Hematopoietic multipotent progenitor cell treated with erythropoietin and hydrocortisone succinate and interleukin-3 and kit ligand, for 15 days (in vitro differentiated cells): Measurements from ENCODE around the gene SMYD1.

Experiments
- DNase-seq: peaks from one replicate; pipeline ENCODE4 v3.0.0-alpha.2; 2015; ENCODE audit warnings: low spot score

The SMYD1 gene

DNA sequence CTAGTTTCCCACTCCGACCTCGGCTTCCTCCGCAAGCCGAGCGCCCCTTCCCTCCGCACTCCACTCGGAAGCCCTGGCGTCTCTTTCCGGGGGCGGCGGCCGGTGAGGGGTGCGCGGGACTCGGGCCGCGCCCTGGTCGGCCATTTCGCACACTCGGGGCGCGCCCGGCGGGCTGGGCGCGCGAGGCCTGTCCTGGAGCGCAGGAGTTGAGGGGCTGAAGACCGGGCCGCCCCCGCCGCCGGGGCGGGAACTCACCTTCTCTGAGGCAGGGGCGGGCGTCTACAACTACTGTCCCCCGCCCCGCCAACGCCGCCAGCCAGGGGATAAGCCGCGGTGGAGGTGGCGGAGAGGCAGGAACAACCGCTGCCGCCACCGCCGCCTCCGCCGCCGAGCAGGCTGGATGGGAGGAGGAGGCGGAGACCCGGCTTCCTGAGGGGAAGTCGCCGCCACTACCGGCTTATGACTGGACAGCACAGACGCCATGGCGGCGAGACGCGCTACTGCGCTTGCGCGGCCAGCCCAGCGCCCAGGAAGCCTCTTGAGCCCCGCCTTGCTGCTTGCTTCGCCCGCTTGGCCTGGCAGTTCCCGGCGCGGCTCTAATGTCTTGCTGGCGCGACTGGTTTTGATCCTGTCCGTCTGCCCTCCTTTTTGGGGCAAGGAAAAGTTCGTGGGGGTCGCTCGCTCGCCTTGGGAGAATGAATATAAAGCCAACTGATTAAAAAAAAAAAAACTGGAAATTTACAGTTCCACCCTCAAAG, 12.1 kb upstream of the SMYD1 start, which contains the start of gene KRCC1:
KRCC1 (minus strand) TSS at position 413 of the 758 bp plus-strand sequence. CDS start 27,220 bp downstream, outside the sequence.
- DNase-seq: peak; percentile 95

DNA sequence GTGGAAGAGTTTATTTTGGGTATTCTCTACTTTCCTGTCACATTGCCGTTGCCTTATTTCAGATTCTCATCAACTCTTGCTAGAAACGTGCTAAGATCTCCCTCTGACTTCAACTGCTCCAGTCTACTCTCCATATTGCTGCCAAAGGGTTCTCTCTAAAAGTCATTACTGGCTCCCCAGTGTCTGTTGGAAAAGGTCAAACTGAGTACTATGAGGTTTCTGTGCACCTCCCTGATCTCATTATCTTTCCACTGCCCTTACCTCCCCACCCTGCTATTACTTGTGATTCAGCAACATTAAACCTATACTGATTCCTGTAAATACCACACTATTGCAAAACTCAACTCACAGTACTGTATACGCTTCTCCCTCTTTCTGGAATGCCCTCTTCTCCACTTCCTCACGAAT, 10.2 kb upstream of the SMYD1 start:
- DNase-seq: peak; percentile 62

DNA sequence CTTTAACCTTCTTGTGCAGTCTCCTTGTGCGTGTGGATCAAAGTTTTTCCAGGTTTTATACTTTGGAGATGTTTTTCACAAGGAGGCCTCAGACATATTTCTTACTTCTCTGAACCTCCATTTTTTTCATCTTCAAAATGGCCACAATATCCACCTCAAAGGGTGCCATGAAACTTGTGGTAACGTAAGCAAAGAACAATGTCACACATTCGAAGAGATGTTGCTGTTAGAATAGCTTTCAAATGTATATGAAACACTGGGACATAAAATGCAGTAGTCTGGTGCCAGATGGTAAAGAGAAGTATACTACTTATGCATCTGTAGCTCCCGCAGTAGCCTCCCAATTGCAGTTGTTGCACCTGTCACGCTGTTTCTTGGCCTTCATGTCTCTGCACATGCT, 9.4 kb upstream of the SMYD1 start:
- no peak for DNase-seq

DNA sequence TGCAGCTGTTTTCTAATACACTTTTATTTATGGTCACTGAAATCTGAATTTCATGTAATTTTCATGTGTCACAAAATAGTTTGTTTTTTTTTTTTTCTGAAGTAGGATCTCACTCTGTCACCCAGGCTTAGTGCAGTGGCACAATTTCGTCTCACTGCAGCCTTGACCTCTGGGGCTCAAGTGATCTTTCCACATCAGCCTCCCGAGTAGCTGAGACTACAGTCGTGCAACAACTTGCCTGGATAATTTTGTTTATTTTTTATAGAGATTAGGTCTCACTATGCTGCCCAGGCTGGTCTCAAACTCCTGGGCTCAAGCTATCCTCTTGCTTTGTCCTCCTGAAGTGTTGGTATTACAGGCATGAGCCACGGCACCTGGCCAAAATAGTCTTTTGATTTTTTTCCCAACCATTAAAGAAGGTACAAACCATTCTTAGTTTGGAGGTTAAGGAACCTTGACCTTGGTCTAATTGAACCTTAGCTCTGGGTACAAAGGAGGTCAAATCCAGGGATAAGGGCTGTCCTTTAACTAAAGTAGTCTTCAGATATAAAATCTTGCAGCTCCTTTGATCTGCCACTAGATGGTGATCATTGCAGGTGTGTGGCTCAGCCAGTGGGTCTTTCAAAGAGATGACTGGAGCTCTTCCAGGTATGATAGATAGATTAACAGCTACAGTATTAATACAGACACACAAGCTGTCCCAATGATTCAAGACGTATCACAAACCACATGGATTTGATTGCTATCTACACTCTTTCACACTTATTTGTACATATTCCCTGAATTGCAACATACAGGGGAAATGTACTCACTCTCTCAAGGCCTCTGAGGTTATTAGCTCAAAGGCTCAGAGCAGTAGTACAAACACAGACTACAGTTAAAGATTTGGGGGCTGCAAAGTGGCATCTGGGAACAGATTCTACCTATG, 7.4 kb upstream of the SMYD1 start:
- peak; percentile 76 for DNase-seq

DNA sequence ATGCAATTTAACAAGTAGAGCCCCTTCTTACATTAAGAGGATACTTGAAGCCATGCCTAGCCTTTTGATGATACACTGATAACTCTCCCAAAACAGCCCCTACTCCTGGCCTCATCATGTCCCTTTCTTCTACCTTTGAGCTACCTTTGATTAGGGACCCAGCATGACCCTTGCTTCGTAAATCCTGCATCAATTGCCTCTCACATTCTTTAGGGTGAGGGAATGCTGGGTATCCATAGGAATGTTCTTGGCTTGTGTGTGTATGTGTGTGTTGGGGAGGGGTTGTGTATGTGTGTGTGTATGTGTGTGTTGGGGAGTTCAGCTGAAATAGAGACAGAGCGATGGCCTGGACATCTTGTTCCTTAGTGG, 6.7 kb upstream of the SMYD1 start:
- no peak for DNase-seq

DNA sequence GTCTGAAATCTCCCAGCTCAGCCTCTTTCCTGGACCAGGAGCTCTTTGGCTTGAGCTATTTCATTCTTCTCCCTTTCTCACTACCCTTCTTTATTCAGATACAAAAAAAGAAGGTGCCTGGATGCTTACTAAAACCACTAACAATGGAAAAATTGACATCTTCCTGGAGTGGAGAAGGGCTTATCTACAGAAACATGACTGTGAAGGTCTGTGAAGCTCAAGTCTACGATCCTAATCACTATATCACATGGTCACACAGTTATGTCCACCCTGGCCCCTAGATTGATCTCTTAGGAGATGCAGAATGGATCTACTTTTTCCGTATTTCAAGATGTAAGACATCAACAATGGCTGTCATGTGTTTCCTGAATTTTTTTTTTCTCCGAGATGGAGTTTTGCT, 6.3 kb upstream of the SMYD1 start:
- no peak for DNase-seq

DNA sequence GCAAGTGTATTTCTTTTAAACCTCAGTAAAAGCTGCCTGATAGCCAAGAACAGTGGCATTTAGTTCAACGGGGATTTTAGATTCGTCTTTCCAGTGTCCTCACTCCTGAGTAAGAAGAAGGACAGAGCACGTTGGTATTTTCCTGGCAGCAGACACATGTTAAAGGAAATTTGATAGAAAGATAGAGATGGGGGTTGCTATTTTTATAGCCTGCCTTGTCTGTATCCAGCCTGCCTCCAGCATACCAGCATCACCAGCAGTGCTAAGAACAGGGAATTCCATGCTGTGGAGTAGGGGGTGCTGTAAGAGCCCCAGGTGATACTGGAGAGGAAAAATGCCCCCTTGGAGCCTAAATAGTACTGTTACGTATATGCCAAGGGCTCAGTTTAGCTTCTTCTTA, 1.1 kb upstream of the SMYD1 start:
- DNase-seq: no peak

DNA sequence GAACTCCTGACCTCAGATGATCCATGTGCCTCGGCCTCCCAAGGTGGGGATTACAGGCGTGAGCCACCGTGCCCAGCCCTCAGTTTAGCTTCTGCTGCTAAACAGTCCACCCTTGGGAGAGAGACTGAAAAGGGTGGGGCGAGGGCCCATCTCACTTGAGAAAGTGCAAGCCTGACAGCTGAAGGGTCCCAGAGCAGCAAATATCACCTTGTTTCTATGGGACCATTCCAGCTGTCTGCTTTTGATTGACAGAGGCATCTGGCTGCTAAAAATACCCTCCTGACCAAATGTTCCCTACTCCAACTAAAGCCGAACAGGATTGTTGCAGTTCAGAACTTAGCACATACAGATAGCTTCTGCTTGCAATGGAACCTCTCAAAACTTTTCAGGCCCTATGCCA, 436 bp upstream of the SMYD1 start:
- DNase-seq: no peak

DNA sequence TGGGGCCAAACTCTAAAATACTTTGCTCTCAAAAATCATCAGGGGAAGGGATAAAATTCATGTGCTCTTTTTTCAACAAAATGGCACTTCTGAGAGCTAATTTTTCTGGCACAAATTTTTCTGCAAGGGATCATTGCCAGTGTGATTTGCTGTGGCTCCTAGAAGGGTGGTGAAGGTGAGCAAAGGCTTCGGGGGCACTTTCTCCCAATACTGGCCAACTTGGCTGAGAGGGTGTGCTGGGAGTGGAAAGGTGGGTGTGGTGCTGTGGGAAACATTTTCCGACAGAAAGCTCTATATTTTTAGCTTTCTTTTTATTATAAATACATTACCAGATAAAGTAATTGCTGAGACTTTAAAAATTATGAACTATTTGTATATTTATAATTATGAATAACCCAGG, 419 bp downstream of the SMYD1 start:
- no peak for DNase-seq

DNA sequence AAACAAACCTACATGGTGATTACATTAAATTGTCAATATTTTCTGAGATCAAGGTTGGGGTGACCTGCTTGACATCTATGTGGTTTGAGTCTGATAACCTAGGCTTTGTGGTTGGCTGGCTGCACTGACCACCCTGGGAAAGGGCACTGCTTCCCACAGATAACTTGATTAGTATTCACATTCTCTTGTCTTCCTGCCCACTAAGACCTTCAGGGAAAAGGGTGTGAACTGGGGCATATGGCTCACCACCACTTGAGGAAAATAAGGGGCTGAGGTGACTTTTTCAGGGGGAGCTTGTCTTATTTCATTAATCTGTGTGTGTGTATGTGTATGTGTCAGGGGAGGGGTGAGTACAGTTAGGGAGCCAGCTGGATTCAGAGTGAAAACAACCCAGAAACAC, 1.5 kb downstream of the SMYD1 start:
- DNase-seq: no peak

DNA sequence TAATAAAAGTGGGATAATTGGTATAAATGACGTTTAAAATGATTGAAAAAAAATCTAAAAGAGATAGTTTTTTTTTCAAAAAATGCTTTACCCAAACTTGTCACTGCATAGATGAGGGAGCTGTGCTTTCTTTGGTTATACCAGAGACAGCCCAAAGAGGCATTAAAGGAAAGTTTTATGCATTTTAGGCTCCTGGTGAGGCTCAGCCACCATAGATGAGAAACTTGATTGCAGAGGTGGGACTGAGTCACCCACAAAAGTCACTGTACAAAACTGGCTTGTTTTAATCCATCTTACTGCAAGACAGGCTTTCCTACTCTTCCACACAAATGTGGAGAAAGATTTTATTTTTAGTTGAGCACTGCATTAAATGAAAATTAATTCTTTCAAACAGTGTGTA, 2.4 kb downstream of the SMYD1 start:
- no peak for DNase-seq

DNA sequence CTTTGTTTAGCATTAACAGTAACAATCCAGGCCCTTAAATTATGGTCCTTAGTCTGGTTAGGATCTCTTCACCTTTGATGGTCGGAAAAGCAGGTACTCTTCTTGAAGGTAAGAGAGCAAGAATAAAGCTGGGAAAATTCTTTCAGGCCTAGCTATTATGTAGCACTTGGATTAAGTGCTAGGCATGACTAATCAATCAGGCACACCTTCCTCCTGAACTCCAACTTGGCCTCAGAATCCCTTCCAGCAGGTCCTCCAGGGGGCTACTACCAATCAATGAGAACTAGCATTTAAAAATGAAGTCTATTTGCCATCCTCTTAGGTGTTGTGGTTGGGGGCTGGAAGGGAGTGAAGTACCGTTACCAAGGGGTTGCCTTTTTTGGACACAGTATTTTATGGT, 3.7 kb downstream of the SMYD1 start:
- no peak for DNase-seq

DNA sequence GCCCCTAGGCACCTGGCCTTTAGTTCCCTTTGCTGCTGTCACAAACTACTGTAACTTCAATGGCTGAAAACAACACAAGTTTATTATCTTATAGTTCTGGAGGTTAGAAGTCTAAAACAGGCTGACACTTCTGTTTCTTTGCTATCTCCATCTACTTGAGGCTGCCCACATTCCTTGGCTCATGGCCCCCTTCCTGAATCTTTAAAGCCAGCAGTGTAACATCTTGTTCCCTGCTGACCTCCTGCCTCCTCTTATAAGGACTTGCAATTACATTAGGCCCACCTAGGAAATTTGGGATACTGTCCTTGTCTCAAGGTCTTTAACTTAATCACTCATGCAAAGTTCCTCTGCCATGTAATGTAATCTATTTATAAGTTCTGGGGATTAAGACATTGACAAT, 6.5 kb downstream of the SMYD1 start:
- DNase-seq: no peak

DNA sequence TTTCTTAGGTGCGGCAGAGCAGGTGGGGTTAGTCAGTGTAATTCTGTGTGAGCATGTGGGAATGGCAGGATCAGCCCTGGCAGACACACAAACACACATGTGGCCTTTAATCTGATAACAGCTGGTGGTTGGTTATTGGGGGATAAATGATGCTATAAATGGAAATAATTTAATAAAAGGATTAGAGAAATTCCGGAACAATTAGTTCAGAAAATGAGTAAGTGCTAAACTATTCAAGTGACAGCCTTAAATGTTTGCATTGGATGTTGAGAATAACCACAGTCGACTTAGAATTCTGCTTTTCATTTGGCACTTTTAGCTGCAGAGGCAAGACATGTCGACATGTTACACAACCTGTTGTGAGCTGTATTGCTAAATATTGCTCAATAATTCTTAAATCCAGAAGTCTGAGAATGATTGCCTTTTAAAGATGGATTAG, 7.2 kb downstream of the SMYD1 start:
- DNase-seq: no peak

DNA sequence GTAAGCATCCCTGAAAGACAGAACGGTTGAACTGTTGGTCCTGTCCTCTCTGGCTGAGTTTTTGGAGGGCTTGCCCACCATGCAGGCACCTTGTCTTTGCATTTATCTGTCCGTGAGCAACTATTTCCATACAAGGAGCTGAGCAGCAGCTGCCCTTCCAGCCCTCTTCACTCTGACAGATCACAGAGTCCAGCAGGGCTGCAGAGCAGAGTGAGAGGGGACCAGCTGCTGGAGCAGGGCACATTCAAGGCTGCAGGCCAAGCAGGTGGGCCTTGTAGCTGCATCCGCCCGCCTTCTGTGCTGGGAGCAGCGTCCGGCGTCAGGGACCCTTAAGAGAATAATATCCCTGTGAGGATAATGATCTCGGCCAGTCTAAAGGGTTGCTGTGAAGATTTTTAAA, 9.5 kb downstream of the SMYD1 start:
- no peak for DNase-seq

DNA sequence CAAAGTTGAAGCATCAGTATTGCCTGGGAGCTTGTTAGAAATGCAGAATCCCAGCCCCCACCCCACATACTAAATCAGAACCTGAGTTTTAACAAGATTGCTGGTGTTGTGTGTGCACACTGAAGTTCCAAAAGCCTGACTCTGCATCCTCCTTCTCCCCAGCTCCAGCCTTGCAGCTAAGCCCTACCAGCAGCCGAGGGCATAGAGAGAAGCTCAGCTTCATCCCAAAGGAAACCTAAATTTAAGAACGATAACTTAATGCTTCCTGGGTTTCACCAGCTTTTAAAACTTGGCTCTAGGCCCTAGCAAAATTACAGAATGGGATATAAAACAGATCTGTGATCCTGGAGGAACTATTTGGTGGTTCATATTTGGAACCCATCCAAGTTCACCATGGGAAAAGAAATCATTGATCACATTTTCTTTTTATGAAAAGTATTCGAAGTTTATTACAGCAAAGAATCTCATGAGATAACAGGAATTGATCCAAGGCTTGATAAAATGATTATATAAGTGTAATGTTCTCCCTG, 11.1 kb downstream of the SMYD1 start:
- no peak for DNase-seq

DNA sequence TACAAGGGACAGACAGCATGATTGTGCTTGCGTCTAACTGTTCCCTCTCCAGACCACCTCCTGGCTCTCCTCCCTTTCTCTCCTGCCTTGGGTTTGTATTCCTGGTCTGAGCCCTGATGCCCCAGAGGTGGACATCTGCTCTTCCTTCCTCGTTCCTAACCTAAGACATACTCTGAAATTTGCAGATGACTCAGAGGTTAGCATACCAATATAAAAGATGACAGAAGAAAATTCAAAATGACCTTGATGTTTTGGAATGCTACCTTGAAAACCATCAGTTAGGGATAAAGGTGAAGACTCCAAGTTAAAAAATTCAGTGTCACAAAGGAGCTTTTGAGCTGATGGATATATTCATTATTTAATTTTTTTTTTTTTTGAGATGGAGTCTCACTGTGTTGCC, 12.9 kb downstream of the SMYD1 start:
- DNase-seq: no peak

DNA sequence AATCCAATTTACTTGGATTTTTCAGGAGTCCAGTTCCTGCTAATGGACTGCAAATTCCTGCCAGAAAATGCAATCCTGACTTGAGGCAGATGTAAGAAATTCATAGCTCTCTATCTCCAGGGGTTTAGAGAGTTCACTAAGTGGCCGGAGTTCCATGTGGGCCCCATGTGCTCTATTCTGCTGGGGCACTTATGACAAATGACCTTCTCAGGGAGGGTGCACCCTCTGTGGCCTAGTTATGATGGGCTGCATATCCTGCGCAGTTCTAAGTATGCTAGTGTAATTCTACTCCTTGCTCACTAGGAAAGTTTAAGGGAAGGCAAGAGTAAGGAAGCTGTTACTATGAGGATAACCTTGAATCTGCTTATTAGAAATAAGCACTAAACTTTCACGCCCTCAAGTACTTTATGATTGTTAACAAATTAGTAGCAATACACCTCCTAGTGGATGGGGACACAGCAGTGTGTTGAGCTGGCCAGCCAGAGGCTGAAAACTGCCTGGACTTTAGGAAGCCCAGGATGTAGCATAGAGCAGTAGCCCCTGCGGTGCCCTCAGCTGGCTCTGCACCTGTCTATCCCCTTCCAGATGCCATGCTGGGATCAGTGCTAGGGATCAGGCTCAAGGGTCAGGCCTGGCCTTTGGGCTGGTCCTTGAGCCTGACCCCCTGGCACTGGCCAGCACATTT, 14.4 kb downstream of the SMYD1 start:
- peak; percentile 7 for DNase-seq

DNA sequence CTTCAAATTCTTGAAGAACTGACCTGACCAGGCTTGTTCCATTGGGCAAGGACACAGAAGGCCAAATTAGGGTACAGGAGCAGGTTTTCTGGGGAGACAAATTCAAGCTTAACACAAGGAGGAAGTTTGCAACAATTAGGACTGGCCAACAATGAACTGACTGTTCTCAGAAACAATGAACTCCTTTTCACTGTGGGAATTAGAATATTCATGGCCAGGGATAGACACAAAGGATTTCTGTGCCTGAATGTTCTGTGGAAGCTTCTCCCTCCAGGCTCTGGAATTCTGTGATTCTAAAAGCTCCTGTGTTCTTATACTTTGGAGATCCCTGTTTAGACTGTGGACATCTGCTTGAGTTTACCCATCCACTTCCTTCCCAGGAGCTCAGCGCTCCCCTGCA, 15.2 kb downstream of the SMYD1 start:
- DNase-seq: no peak

DNA sequence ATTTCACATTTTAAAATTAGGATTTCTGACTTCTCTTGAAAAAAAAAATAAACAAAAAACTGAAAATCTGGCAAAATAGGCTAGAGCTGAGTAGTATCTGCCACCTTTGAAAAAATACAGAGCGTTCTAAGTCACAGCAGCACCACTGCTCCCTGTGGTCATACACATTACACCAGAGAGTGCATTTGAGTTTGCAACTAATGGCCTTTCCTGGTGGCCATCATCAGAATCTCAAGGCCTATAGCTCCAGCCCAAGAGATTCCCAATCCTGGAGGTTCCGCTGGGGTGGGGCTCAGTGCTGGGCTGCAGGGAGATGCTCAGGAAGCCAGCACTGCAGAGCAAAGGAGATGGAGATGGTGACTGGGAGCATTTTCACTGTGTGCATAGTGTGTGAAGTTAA, 17.5 kb downstream of the SMYD1 start:
- no peak for DNase-seq

DNA sequence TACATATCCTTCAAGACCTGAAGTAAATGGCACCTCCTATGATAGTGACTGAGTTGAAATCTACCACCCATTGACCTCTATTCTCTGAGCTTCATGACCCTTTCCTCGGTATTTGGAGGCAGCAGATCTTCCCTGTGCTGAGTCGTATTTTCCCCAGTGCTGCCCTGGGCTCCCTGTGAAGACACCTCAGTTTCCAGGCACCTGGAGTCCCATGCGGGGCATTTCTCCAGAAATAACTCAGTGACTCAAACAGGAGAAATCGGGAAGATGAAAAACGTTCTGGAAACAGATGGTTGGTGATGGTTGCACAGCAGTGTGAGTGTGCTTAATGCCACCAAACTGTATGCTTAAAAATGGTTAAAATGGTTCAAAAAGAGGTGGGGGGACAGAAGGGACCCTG, 18.0 kb downstream of the SMYD1 start:
- DNase-seq: no peak

DNA sequence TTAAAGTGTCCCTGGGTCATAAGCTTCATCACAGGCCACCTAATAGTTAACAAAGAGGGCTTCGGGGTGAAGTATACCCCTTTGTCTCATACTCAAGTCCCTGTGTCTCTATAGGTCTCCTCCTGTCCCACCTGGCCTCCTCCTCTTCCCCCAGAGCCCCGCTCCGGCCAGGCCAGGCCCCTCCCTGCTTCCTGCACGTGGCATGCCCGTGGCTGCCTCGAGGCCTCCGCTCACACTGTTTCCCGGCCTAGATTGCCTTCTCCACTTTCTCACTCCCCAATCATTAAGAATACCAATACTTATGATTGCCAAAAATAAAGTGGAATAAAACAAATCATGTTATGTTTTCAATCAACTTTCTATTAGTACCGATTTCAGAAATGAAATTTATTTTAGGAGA, 18.8 kb downstream of the SMYD1 start:
- DNase-seq: no peak
